Upper lobe of left lung (tissue), 4 donors: ENCODE measurements around the gene TGFBR3.

Experiments used
- CTCF ChIP-seq, 6 experiments: fragments of 450-650 bp in 4 of 6; fragments of 200-600 bp in 2 of 6; sonication (generic) in 2 of 6; IDR thresholded peaks; one replicate each; pipeline ENCODE4 v1.5.1; 2016 to 2019; ENCODE audit warnings: antibody characterized with exemption in 6 of 6
- POLR2A ChIP-seq, 4 donors: fragments of 450-650 bp; IDR thresholded peaks; one replicate each; pipeline ENCODE4 v1.5.1; 2016 to 2017; ENCODE audit warnings: antibody characterized with exemption in 4 of 4, mild to moderate bottlenecking in 2 of 4

GRCh38 chr1:91809317-91809716 lies 76.6 kb downstream of the TGFBR3 start:
- TF ChIP-seq CTCF (IDR thresholded peaks at IDR 0.05) (no peak), POLR2A (IDR thresholded peaks at IDR 0.05) (no peak)
